ENCODE results near the gene COQ5. TPM values are rescaled to one million over a fixed set of nuclear protein-coding genes. Genes with fewer than 3 reads are reported as not detected.
"Not testable (repeated sequence)": the region's sequence is repeated elsewhere in the genome, so short reads cannot be mapped to it uniquely, and the experiment has no call there.

COQ5 gene
- total and polyA plus RNA-seq, 4 experiments from 2014 or later, result 19.7 to 55.1 (median 28.4) TPM

GRCh38 chr12:120495186-120495730, 33.7 kb downstream of the COQ5 start:
- peak overlapping the region; percentile 91 to 98 (median 94) for H3K4me3 Mint-ChIP-seq
- peak overlapping the region; percentile 85 to 96 (median 94) for H3K27ac Mint-ChIP-seq

GRCh38 chr12:120490833-120491512, 38.0 kb downstream of the COQ5 start:
- H3K27ac Mint-ChIP-seq, result peak overlapping the region in 2 of 7 donors; percentile 65 to 80
- Histone ChIP-seq H3K9me3 (ENCODE audit: control insufficient read depth in 1 of 2, low read length in 2 of 2) (no peaks in the 10 kb centered on the region), H3K27me3 (ENCODE audit: insufficient read depth, low read length) (no peaks in the 10 kb centered on the region), H3K36me3 (ENCODE audit: insufficient read depth, low read length) (no peaks in the 10 kb centered on the region), H3K4me1 (ENCODE audit: insufficient read depth, low read length) (peaks cover 6% of the 10 kb centered on the region), H3K27ac (ENCODE audit: low read depth, low read length) (no peak overlapping the region), H3K4me3 (ENCODE audit: low read length in 2 of 2) (no peak overlapping the region)
- POLR2A ChIA-PET (ENCODE audit: partially characterized antibody), result interaction anchor here (1.5 kb wide), 1 partner anchor 9 kb away, joined by 3 read pairs; no protein-coding TSS in a partner anchor
- peaks cover 0 to 3% of the 10 kb centered on the region in 2 donors for H3K36me3 Mint-ChIP-seq
- peaks cover 4 to 14% (median 11%) of the 10 kb centered on the region in 4 donors for H3K4me1 Mint-ChIP-seq
- H3K9me3 Mint-ChIP-seq, result no peaks in the 10 kb centered on the region
- no peak for DNase-seq
- intact Hi-C loops (cut with micrococcal nuclease), result no loop called here
- no peaks in the 10 kb centered on the region for H3K27me3 Mint-ChIP-seq
- CTCF ChIA-PET (ENCODE audit: partially characterized antibody), result no interaction called here
- no peak overlapping the region for H3K4me3 Mint-ChIP-seq

More at GRCh38 chr12:120495186-120495730, 33.7 kb downstream of the COQ5 start:
- POLR2A ChIA-PET (ENCODE audit: partially characterized antibody), result interaction anchor here (0.6 to 4.5 kb wide), 16 partner anchors 15 to 540 kb away, joined by 3 to 42 read pairs (median 4); partner anchors contain the start of genes COQ5, COX6A1, RNF10 and RPLP0
- Histone ChIP-seq H3K4me3 (ENCODE audit: low read length in 2 of 2) (peak overlapping the region in 1 of 2 donors; percentile 94), H3K27me3 (ENCODE audit: insufficient read depth, low read length) (no peaks in the 10 kb centered on the region), H3K9me3 (ENCODE audit: control insufficient read depth in 1 of 2, low read length in 2 of 2) (no peaks in the 10 kb centered on the region), H3K36me3 (ENCODE audit: insufficient read depth, low read length) (no peaks in the 10 kb centered on the region), H3K27ac (ENCODE audit: low read depth, low read length) (peak overlapping the region; percentile 82), H3K4me1 (ENCODE audit: insufficient read depth, low read length) (peaks cover 19% of the 10 kb centered on the region)
- no peak for DNase-seq
- Mint-ChIP-seq H3K27me3 (no peaks in the 10 kb centered on the region), H3K36me3 (peaks cover 4 to 23% of the 10 kb centered on the region in 2 donors), H3K4me1 (peaks cover 17 to 43% (median 32%) of the 10 kb centered on the region in 4 donors), H3K9me3 (no peaks in the 10 kb centered on the region)
- intact Hi-C loops (cut with micrococcal nuclease), result loop anchor here (1.0 kb wide), 2 partner anchors 34 to 191 kb away; partner anchors contain the start of gene COQ5
- CTCF ChIA-PET (ENCODE audit: partially characterized antibody), result interaction anchor here (0.7 to 4.5 kb wide), 9 partner anchors 9 to 57 kb away, joined by 3 to 26 read pairs (median 5); partner anchors contain the start of genes COX6A1 and SRSF9

- no peaks in the 10 kb centered on the region for H3K9me3 ChIP-seq (ENCODE audit: control insufficient read depth in 1 of 2, low read length in 2 of 2)
- POLR2A ChIA-PET (ENCODE audit: partially characterized antibody), result no interaction called here
- Mint-ChIP-seq H3K4me3 (no peak overlapping the region), H3K4me1 (peaks cover 4 to 8% (median 7%) of the 10 kb centered on the region in 4 donors), H3K27me3 (no peaks in the 10 kb centered on the region), H3K9me3 (no peaks in the 10 kb centered on the region), H3K27ac (peak overlapping the region in 1 of 7 donors; percentile 25), H3K36me3 (peaks cover 0 to 3% of the 10 kb centered on the region in 2 donors)
- no peak overlapping the region for H3K27ac ChIP-seq (ENCODE audit: low read depth, low read length)
- no peaks in the 10 kb centered on the region for H3K36me3 ChIP-seq (ENCODE audit: insufficient read depth, low read length)
- no peaks in the 10 kb centered on the region for H3K27me3 ChIP-seq (ENCODE audit: insufficient read depth, low read length)
- CTCF ChIA-PET (ENCODE audit: partially characterized antibody), result no interaction called here
- no peak overlapping the region for H3K4me3 ChIP-seq (ENCODE audit: low read length in 2 of 2)
- no peak for DNase-seq
- intact Hi-C loops (cut with micrococcal nuclease), result no loop called here
- H3K4me1 ChIP-seq (ENCODE audit: insufficient read depth, low read length), result peaks cover 5% of the 10 kb centered on the region
Observed at GRCh38 chr12:120490325-120490724, 38.6 kb downstream of the COQ5 start.

GRCh38 chr12:120489018-120489417, 39.9 kb downstream of the COQ5 start:
- Mint-ChIP-seq H3K27ac (peak overlapping the region in 1 of 7 donors; percentile 18), H3K36me3 (peaks cover 0 to 3% of the 10 kb centered on the region in 2 donors), H3K4me1 (no peaks in the 10 kb centered on the region), H3K27me3 (no peaks in the 10 kb centered on the region), H3K4me3 (no peak overlapping the region), H3K9me3 (no peaks in the 10 kb centered on the region)
- intact Hi-C loops (cut with micrococcal nuclease), result no loop called here
- CTCF ChIA-PET (ENCODE audit: partially characterized antibody), result no interaction called here
- Histone ChIP-seq H3K4me1 (ENCODE audit: insufficient read depth, low read length) (no peaks in the 10 kb centered on the region), H3K27ac (ENCODE audit: low read depth, low read length) (no peak overlapping the region), H3K9me3 (ENCODE audit: control insufficient read depth in 1 of 2, low read length in 2 of 2) (no peaks in the 10 kb centered on the region), H3K4me3 (ENCODE audit: low read length in 2 of 2) (no peak overlapping the region), H3K27me3 (ENCODE audit: insufficient read depth, low read length) (no peaks in the 10 kb centered on the region), H3K36me3 (ENCODE audit: insufficient read depth, low read length) (no peaks in the 10 kb centered on the region)
- POLR2A ChIA-PET (ENCODE audit: partially characterized antibody), result no interaction called here
- DNase-seq, result no peak

GRCh38 chr12:120488057-120488640, 40.8 kb downstream of the COQ5 start:
- intact Hi-C loops (cut with micrococcal nuclease), result no loop called here
- no peak overlapping the region for H3K27ac Mint-ChIP-seq
- H3K4me3 Mint-ChIP-seq, result no peak overlapping the region
- ChIA-PET POLR2A (ENCODE audit: partially characterized antibody) (no interaction called here), CTCF (ENCODE audit: partially characterized antibody) (no interaction called here)
- H3K4me1 ChIP-seq (ENCODE audit: insufficient read depth, low read length), result no peaks in the 10 kb centered on the region
- DNase-seq, result no peak
- no peak overlapping the region for H3K4me3 ChIP-seq (ENCODE audit: low read length in 2 of 2)
- H3K36me3 Mint-ChIP-seq, result peaks cover 0 to 3% of the 10 kb centered on the region in 2 donors
- H3K9me3 Mint-ChIP-seq, result no peaks in the 10 kb centered on the region
- H3K36me3 ChIP-seq (ENCODE audit: insufficient read depth, low read length), result no peaks in the 10 kb centered on the region
- H3K9me3 ChIP-seq (ENCODE audit: control insufficient read depth in 1 of 2, low read length in 2 of 2), result no peaks in the 10 kb centered on the region
- H3K4me1 Mint-ChIP-seq, result peaks cover 0 to 6% (median 0%) of the 10 kb centered on the region in 4 donors
- H3K27ac ChIP-seq (ENCODE audit: low read depth, low read length), result no peak overlapping the region
- no peaks in the 10 kb centered on the region for H3K27me3 Mint-ChIP-seq
- no peaks in the 10 kb centered on the region for H3K27me3 ChIP-seq (ENCODE audit: insufficient read depth, low read length)

- H3K4me1 ChIP-seq (ENCODE audit: insufficient read depth, low read length); H3K4me3 ChIP-seq (ENCODE audit: low read length in 2 of 2); H3K9me3 ChIP-seq (ENCODE audit: control insufficient read depth in 1 of 2, low read length in 2 of 2); H3K27me3 Mint-ChIP-seq; H3K27ac Mint-ChIP-seq; H3K4me3 Mint-ChIP-seq; H3K4me1 Mint-ChIP-seq; POLR2A ChIA-PET (ENCODE audit: partially characterized antibody); H3K27ac ChIP-seq (ENCODE audit: low read depth, low read length); H3K9me3 Mint-ChIP-seq; intact Hi-C loops (cut with micrococcal nuclease); H3K27me3 ChIP-seq (ENCODE audit: insufficient read depth, low read length); H3K36me3 Mint-ChIP-seq; DNase-seq; H3K36me3 ChIP-seq (ENCODE audit: insufficient read depth, low read length): not testable (repeated sequence)
- CTCF ChIA-PET (ENCODE audit: partially characterized antibody), result interaction anchor here (0.6 kb wide), 1 partner anchor 484 kb away, joined by 3 read pairs; no protein-coding TSS in a partner anchor
Observed at GRCh38 chr12:120487552-120487951, 41.4 kb downstream of the COQ5 start.
